ENCODE results near the gene TGM2. TPM values are rescaled to one million over a fixed set of nuclear protein-coding genes. Genes with fewer than 3 reads are reported as not detected.

Gene TGM2
- total RNA-seq, 4 donors from 2014 or later, result 72.0 to 200 (median 73.4) TPM

GRCh38 chr20:38126146-38126921 is 38.7 kb downstream of the TGM2 start:
- no peak for ATAC-seq (ENCODE audit: low FRiP score)
- peak; percentile 18 for DNase-seq (ENCODE audit: low spot score)
- no peak for TF ChIP-seq CTCF (IDR thresholded peaks at IDR 0.05)

- ATAC-seq (ENCODE audit: low FRiP score) (no peak), DNase-seq (ENCODE audit: low spot score) (peak; percentile 20)
- TF ChIP-seq CTCF (IDR thresholded peaks at IDR 0.05), result no peak
Measured at GRCh38 chr20:38125157-38126056, 39.7 kb downstream of the TGM2 start.

- DNase-seq (ENCODE audit: low spot score) (no peak), ATAC-seq (ENCODE audit: low FRiP score) (peak; percentile 56)
- TF ChIP-seq CTCF (IDR thresholded peaks at IDR 0.05), result no peak
Measured at GRCh38 chr20:38123021-38123587, 42.0 kb downstream of the TGM2 start.

- no peak for DNase-seq (ENCODE audit: low spot score)
- no peak for TF ChIP-seq CTCF (IDR thresholded peaks at IDR 0.05)
- ATAC-seq (ENCODE audit: low FRiP score), result no peak
Measured at GRCh38 chr20:38121741-38122140, 43.3 kb downstream of the TGM2 start.

GRCh38 chr20:38120625-38120988 is 44.5 kb downstream of the TGM2 start:
- no peak for DNase-seq (ENCODE audit: low spot score)
- no peak for TF ChIP-seq CTCF (IDR thresholded peaks at IDR 0.05)
- ATAC-seq (ENCODE audit: low FRiP score), result no peak

- peak; percentile 76 for ATAC-seq (ENCODE audit: low FRiP score)
- TF ChIP-seq CTCF (IDR thresholded peaks at IDR 0.05), result no peak
- DNase-seq (ENCODE audit: low spot score), result no peak
Measured at GRCh38 chr20:38119446-38119845, 45.6 kb downstream of the TGM2 start.
